Colonic mucosa (tissue), 4 donors: ENCODE data around the gene PCCA. TPM values are rescaled to one million over a fixed set of nuclear protein-coding genes. Genes with fewer than 3 reads are reported as not detected.

Experiments
- DNase-seq: peaks from one replicate; pipeline ENCODE4 v3.0.0-alpha.2; 2020
- H3K27ac ChIP-seq: fragments of 200-600 bp; one replicate; pipeline ENCODE4 v1.8.0; 2021
- H3K27me3 ChIP-seq: fragments of 200-600 bp; one replicate; pipeline ENCODE4 v1.8.0; 2021
- H3K36me3 ChIP-seq: fragments of 200-600 bp; one replicate; pipeline ENCODE4 v1.8.0; 2021
- H3K4me1 ChIP-seq: fragments of 200-600 bp; one replicate; pipeline ENCODE4 v1.8.0; 2021; ENCODE audit warnings: mild to moderate bottlenecking
- H3K4me3 ChIP-seq: fragments of 200-600 bp; one replicate; pipeline ENCODE4 v1.8.0; 2021
- H3K9ac ChIP-seq, 2 donors: one replicate each; pipeline ENCODE4 v1.7.0; 2013; ENCODE audit warnings: control low read depth in 2 of 2, low read depth in 2 of 2, low read length in 2 of 2
- H3K9me3 ChIP-seq: fragments of 200-600 bp; one replicate; pipeline ENCODE4 v1.8.0; 2021
- intact Hi-C: fragments of 100-400 bp; cut with DNase I; formaldehyde crosslinking; loops from one replicate; pipeline ENCODE4 v1.14.1; 2022
- total RNA-seq, 2 donors: library from RNA; stranded (reverse); fragmentation: NEBNext Ultra II Directional in 1 of 2; extraction: Animal tissue kit (Norgen Biotek cat#: 25700) in 1 of 2; gene quantifications; one replicate each; pipeline ENCODE4 v1.2.1, GENCODE V29; 2021
- TF ChIP-seq, protein P1 (sequence below): fragments of 200-600 bp; IDR thresholded peaks from one replicate; pipeline ENCODE4 v1.8.0; 2022; ENCODE audit warnings: antibody characterized with exemption, mild to moderate bottlenecking
- donor health status: healthy.
- donor health status: DM: no; HTN: no; CAD: no.
- donor health status: DM: no; HTN: no; CAD: no.

The PCCA gene
- total RNA-seq, 2 donors from 2014 or later = 65.5 to 109 TPM

DNA sequence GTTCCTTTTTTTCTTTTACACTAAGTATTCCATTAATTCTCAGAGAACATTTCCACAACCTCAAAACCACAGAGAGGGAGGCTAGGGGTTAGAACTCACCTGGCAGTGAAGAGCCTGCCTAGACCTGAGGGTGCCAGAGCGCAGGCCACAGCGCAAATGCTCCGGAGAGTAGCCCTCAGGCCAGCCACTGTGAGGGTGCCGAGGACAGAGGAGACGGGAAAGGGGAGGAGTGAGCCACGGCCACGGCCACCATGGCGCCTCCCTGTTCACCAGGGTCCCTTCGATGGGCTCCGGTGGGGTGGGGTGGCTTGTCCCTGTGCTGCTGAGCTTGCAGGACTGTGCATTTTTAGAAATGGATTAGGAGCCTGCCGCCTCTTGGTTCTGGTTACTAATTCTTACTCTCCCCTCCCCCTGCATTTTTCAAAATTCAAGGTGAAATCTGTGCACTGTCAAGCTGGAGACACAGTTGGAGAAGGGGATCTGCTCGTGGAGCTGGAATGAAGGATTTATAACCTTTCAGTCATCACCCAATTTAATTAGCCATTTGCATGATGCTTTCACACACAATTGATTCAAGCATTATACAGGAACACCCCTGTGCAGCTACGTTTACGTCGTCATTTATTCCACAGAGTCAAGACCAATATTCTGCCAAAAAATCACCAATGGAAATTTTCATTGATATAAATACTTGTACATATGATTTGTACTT, 440.9 kb downstream of the PCCA start:
- no peak for DNase-seq
- H3K27me3 ChIP-seq = no peaks in the 10 kb centered on the region
- no peak overlapping the region for H3K9ac ChIP-seq
- intact Hi-C loops = no loop called here
- H3K27ac ChIP-seq = no peak overlapping the region
- TF ChIP-seq, protein P1, sequence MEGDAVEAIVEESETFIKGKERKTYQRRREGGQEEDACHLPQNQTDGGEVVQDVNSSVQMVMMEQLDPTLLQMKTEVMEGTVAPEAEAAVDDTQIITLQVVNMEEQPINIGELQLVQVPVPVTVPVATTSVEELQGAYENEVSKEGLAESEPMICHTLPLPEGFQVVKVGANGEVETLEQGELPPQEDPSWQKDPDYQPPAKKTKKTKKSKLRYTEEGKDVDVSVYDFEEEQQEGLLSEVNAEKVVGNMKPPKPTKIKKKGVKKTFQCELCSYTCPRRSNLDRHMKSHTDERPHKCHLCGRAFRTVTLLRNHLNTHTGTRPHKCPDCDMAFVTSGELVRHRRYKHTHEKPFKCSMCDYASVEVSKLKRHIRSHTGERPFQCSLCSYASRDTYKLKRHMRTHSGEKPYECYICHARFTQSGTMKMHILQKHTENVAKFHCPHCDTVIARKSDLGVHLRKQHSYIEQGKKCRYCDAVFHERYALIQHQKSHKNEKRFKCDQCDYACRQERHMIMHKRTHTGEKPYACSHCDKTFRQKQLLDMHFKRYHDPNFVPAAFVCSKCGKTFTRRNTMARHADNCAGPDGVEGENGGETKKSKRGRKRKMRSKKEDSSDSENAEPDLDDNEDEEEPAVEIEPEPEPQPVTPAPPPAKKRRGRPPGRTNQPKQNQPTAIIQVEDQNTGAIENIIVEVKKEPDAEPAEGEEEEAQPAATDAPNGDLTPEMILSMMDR = no peak
- H3K36me3 ChIP-seq = no peaks in the 10 kb centered on the region
- H3K4me1 ChIP-seq = no peaks in the 10 kb centered on the region
- H3K4me3 ChIP-seq = no peak overlapping the region
- H3K9me3 ChIP-seq = no peaks in the 10 kb centered on the region

DNA sequence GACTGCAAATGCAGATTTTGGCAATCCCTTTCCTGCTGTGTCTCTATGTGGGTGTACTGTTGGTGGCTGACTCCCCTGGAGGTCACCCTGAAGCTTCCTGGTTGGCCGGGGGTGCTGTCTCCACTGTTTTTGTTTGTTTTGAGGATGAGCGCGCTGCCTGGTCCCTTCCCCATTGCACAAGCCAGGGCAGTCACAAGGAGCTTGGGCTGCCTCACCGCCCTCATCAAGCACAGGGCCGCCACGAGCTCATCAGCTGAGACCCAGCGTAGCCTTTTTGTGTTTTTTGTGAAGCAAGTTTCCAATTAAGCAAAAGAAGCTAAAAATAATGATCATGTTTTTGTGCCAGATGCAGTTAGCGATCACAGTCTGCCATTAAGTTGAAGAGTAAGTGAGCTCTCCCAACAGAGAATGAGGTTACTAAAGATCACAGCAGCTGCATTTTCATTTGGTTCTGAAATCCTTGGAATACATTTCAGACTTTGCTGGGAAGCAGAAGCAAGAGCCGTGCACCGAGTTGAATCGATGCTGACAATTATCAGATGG, 441.8 kb downstream of the PCCA start:
- Histone ChIP-seq H3K9me3 (no peaks in the 10 kb centered on the region), H3K4me1 (no peaks in the 10 kb centered on the region), H3K27me3 (no peaks in the 10 kb centered on the region), H3K36me3 (no peaks in the 10 kb centered on the region), H3K9ac (no peak overlapping the region), H3K4me3 (no peak overlapping the region), H3K27ac (no peak overlapping the region)
- no peak for DNase-seq
- TF ChIP-seq, protein P1 = no peak
- intact Hi-C loops = no loop called here

DNA sequence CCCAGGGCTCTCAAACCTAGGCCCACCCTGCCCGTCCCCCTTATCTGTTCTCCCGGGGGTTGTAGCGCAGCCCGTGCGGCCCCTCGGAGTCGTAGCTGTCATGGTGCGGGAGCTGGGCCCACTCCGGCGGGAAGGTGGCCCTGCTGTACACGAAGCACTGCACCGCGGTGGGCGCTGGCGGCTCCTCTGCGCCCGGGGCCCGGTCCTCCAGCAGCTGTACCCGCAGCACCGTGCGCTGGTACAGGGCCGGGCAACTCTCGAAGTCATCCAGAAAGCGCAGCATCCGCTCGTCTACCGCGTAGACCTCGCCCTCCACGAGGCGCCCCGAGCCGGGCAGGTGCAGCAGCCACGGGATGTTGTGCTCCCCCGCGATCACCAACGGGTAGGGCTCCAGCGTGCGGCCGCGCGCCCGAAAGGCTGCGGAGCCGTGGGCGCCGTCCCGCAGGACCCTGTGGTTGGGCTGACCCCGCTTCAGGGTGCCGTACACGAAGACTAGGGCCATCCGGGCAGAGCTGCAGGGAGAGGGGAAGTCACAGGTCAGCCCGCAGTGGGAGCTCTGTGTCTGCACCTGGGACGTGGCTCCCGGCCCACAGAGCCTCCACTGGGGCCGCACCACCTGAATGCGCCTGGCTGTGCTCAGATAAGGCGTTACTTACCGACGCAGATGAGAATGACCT, 443.3 kb downstream of the PCCA start:
- TF ChIP-seq, protein P1 = no peak
- Histone ChIP-seq H3K4me1 (no peaks in the 10 kb centered on the region), H3K27me3 (no peaks in the 10 kb centered on the region), H3K36me3 (no peaks in the 10 kb centered on the region), H3K9me3 (no peaks in the 10 kb centered on the region), H3K4me3 (no peak overlapping the region), H3K9ac (no peak overlapping the region), H3K27ac (no peak overlapping the region)
- no peak for DNase-seq
- intact Hi-C loops = no loop called here

DNA sequence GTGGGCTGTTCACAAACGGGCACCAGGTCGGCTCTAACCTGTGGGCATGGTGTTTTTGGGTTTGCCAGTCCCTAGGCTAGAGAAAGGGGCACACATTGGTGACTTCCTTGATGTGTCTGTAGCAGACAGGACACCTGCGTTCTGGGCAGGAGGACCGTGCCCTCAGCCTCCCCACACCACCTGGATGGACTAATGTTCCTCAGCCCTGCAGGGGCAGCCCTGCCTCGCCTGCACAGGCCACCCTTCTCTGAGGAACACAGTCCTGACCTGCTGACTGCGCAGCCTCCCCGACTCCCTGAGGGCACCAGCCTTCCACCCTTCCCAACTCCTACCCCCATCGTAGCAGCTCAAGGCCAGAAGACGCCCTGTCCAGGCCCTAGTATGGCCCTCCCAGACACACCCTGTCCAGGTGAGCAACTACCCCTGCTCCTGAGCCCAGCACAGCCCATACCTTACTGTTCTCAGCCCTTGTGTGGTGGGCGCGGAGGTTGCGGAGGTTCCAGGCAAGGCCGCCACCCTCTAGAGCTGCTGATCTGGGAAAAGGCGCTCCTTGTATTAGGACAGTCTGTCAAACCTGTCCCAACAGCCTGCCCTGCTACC, 444.0 kb downstream of the PCCA start:
- Histone ChIP-seq H3K4me3 (no peak overlapping the region), H3K9me3 (no peaks in the 10 kb centered on the region), H3K27ac (no peak overlapping the region), H3K9ac (no peak overlapping the region), H3K27me3 (no peaks in the 10 kb centered on the region), H3K4me1 (no peaks in the 10 kb centered on the region), H3K36me3 (no peaks in the 10 kb centered on the region)
- TF ChIP-seq, protein P1 = no peak
- intact Hi-C loops = no loop called here
- DNase-seq = no peak

DNA sequence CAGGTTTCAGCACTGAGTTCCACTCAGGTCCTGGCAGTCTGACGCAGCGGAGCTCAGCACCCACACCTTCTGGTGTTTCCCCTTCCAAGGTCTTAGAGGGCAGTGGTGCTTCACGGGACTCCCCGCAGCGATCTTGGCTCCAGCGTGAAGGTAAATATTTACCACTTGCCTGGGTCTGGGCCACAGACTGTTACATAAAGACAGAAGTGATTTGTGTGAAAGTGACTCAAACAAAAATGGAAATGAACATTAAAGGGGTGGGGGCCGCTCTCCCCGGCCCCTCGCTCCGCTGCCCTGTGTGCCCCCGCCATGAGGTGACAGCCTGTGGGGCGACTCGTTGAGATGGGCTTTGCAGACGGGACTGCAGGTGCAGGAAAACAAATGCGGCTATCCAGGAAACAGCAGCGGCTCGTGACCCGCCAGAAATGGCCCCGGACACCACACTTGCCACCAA, 444.7 kb downstream of the PCCA start:
- Histone ChIP-seq H3K36me3 (no peaks in the 10 kb centered on the region), H3K9me3 (no peaks in the 10 kb centered on the region), H3K4me1 (no peaks in the 10 kb centered on the region), H3K4me3 (no peak overlapping the region), H3K27ac (no peak overlapping the region), H3K9ac (no peak overlapping the region), H3K27me3 (no peaks in the 10 kb centered on the region)
- intact Hi-C loops = no loop called here
- peak; percentile 27 for DNase-seq
- TF ChIP-seq, protein P1 = no peak
